DMS79 treated with DMSO at 0.1 percent for 48 hours (cell line): ENCODE measurements around the gene ADAMTS4.
A peak's percentile ranks its signal among the peaks of the same experiment; 100 is the strongest.

Experiments
- DNase-seq: peaks from one replicate; lab custom pipeline; 2025; lab: John Stamatoyannopoulos, UW

The ADAMTS4 gene

GRCh38 chr1:161196111-161196510 lies 2.7 kb downstream of the ADAMTS4 start:
- no peak for DNase-seq

GRCh38 chr1:161195171-161195570 lies 3.7 kb downstream of the ADAMTS4 start:
- DNase-seq, result no peak

DNA sequence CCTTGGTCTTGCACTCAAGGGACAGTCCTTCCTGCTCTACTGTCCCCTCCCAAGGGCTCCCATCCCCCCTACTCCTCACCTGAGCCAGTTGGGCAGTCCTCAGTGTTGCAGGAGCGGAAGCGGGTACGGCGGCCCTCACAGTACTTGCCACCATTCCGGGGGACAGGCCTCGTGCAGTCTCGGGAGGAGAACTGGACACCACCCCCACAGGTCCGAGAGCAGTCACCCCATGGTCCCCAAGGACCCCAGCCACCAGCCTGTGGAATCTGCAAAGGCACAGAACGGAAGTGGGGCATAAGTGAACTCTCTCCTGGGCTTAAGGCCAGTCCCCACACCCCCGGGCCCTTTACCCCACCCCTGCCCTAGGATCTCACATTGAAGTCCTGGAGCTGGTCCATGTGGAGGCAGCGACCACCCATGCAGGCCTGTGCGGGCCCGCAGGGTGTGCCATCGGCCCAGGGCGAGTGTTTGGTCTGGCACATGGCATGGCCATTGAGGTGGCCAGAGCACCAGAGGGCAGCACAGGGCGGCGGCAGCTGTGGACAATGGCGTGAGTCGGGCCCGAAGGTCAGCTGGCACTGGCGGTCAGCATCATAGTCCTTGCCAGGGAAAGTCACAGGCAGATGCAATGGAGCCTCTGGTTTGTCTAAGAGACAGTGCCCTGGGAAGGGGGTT lies 5.2 kb downstream of the ADAMTS4 start:
- no peak for DNase-seq

GRCh38 chr1:161192476-161193465 lies 6.1 kb downstream of the ADAMTS4 start:
- DNase-seq, result peak; percentile 66

GRCh38 chr1:161191971-161192370 lies 6.9 kb downstream of the ADAMTS4 start:
- no peak for DNase-seq

GRCh38 chr1:161190962-161191521 lies 7.8 kb downstream of the ADAMTS4 start:
- DNase-seq, result no peak

- DNase-seq, result no peak
Measured at GRCh38 chr1:161189036-161189435, 9.8 kb downstream of the ADAMTS4 start.

DNA sequence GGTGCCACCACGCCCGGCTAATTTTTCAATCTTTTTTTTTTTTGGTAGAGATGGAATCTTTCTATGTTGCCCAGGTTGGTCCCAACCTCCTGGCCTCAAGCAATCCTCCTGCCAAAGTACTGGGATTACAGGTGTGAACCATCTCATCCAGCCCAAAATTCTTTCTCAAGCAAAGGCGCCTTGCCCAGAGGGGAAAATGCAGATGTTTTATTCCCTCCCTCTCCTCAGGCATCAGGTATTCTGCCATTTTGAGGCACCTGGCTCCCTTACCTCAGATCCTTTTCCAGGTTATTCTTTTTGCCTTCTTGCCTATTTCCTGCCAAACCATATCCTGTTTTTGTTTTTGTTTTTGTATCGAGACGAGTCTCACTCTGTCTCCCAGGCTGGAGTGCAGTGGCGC lies 10.5 kb downstream of the ADAMTS4 start:
- DNase-seq, result no peak

GRCh38 chr1:161187311-161187710 lies 11.5 kb downstream of the ADAMTS4 start:
- DNase-seq, result no peak

DNA sequence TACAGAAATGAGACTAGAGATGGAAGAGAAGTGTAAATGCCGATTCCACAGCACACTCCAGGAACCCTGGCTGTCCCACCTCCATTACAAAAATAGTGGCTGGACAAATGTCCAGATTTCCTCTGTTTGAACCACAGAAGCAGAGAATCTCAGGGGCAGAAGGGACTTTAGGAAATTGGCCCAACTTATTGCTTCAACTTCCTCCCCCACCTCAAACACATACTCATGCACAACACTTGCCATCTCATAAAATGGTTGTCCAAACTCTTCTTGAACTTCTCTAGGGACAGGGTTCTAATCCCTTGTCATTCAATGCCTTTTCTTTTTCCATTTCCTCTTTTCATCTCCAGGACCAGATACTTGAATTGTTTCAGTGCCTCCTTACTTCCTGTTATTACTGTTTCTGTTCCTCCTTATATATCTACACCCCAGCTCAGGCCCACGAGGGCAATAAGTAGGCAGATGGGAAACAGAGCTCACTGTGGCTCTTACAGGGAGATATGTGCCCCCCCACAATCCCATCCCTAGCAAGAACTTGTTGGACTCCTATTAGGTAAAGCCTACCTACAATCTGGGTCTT lies 13.0 kb downstream of the ADAMTS4 start:
- DNase-seq, result no peak

GRCh38 chr1:161185282-161185682 lies 13.6 kb downstream of the ADAMTS4 start:
- peak; percentile 2 for DNase-seq

- DNase-seq, result no peak
Measured at GRCh38 chr1:161182214-161182613, 16.6 kb downstream of the ADAMTS4 start.

GRCh38 chr1:161180639-161181038 lies 18.2 kb downstream of the ADAMTS4 start:
- DNase-seq, result no peak

DNA sequence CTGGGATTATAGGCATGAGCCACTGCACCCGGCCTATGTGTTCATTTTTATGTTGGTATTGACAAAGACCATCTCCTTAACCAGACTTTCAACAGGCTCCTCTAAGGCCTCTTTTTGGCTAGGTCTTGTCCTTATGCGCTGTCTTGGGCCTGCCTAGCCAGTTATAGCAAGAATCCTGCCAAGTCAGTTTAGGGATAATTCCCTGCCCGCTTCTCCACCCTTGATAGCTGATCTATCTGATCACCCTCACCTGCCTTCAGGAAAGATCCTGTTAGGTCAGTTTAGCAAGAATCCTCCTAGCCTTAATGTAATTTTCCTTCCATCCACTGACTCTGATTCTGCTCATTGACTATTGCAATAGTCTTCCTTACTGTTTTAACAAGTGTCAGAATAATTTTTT lies 19.2 kb downstream of the ADAMTS4 start:
- DNase-seq, result no peak

- DNase-seq, result peak; percentile 69
Measured at GRCh38 chr1:161177936-161178244, 21.0 kb downstream of the ADAMTS4 start.

- peak; percentile 89 for DNase-seq
Measured at GRCh38 chr1:161177112-161177935, 21.5 kb downstream of the ADAMTS4 start, which contains the start of gene B4GALT3. B4GALT3 (minus strand) TSS chr1:161177507; CDS start chr1:161176060, 1,447 bp downstream.

GRCh38 chr1:161176468-161177111 lies 22.3 kb downstream of the ADAMTS4 start:
- DNase-seq, result peak; percentile 47

GRCh38 chr1:161175771-161176453 lies 22.9 kb downstream of the ADAMTS4 start:
- DNase-seq, result no peak

GRCh38 chr1:161174911-161175310 lies 23.9 kb downstream of the ADAMTS4 start:
- no peak for DNase-seq

DNA sequence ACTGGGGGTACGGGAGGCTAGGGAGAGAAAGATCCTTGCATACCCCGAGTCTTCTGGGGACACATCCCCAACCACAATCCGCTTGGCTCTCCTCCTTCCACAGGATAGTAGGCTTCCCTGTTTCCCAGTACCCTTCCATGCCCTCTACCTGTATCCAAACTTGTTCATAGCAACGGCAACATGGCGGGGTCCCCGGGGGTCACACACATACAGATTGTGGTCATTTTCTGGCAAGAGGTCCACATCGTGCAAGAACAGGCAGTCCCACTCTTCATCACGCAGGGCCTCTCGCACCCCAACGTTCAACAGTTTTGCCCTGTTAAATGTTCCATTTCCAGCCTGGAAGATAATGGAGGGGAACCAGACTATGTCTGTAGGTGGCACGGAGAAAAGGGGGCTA lies 25.1 kb downstream of the ADAMTS4 start:
- DNase-seq, result no peak
